ENCODE results near the gene INPP5A.
"Not testable (repeated sequence)": the region's sequence is repeated elsewhere in the genome, so short reads cannot be mapped to it uniquely, and the experiment has no call there.

The INPP5A gene

GRCh38 chr10:132589681-132590080 lies 52.1 kb downstream of the INPP5A start:
- no peak for DNase-seq (ENCODE audit: extremely low spot score, insufficient read length, low read depth)
- no peak for FAIRE-seq

GRCh38 chr10:132590094-132590751 lies 52.6 kb downstream of the INPP5A start:
- FAIRE-seq = no peak
- DNase-seq (ENCODE audit: extremely low spot score, insufficient read length, low read depth) = no peak

GRCh38 chr10:132590752-132591121 lies 53.1 kb downstream of the INPP5A start:
- no peak for FAIRE-seq

GRCh38 chr10:132591166-132591971 lies 53.8 kb downstream of the INPP5A start:
- FAIRE-seq = no peak

More at GRCh38 chr10:132590752-132591121, 53.1 kb downstream of the INPP5A start:
- DNase-seq (ENCODE audit: extremely low spot score, insufficient read length, low read depth) = no peak

GRCh38 chr10:132592790-132593383 lies 55.3 kb downstream of the INPP5A start:
- FAIRE-seq (peak; percentile 53), DNase-seq (ENCODE audit: extremely low spot score, insufficient read length, low read depth) (no peak)

More at GRCh38 chr10:132591166-132591971, 53.8 kb downstream of the INPP5A start:
- no peak for DNase-seq (ENCODE audit: extremely low spot score, insufficient read length, low read depth)

GRCh38 chr10:132593389-132593788 lies 55.8 kb downstream of the INPP5A start:
- peak; percentile 93 for FAIRE-seq

GRCh38 chr10:132593900-132594876 lies 56.6 kb downstream of the INPP5A start:
- DNase-seq (ENCODE audit: extremely low spot score, insufficient read length, low read depth) = peak; percentile 28
- peak; percentile 90 for FAIRE-seq

More at GRCh38 chr10:132593389-132593788, 55.8 kb downstream of the INPP5A start:
- peak; percentile 58 for DNase-seq (ENCODE audit: extremely low spot score, insufficient read length, low read depth)

GRCh38 chr10:132595021-132595420 lies 57.4 kb downstream of the INPP5A start:
- FAIRE-seq = no peak
- no peak for DNase-seq (ENCODE audit: extremely low spot score, insufficient read length, low read depth)

- DNase-seq (ENCODE audit: extremely low spot score, insufficient read length, low read depth) (no peak), FAIRE-seq (no peak)
These were observed 58.3 kb downstream of the INPP5A start for GRCh38 chr10:132595854-132596253.

- no peak for FAIRE-seq
- DNase-seq (ENCODE audit: extremely low spot score, insufficient read length, low read depth) = no peak
These were observed 59.2 kb downstream of the INPP5A start for GRCh38 chr10:132596742-132597279.

GRCh38 chr10:132597654-132598053 lies 60.1 kb downstream of the INPP5A start:
- DNase-seq (ENCODE audit: extremely low spot score, insufficient read length, low read depth) (no peak), FAIRE-seq (no peak)

- not testable (repeated sequence) for DNase-seq (ENCODE audit: extremely low spot score, insufficient read length, low read depth); FAIRE-seq
These were observed 61.5 kb downstream of the INPP5A start for GRCh38 chr10:132599023-132599618.

- DNase-seq (ENCODE audit: extremely low spot score, insufficient read length, low read depth) (no peak), FAIRE-seq (no peak)
These were observed 62.1 kb downstream of the INPP5A start for GRCh38 chr10:132599732-132600131.

- no peak for FAIRE-seq
- no peak for DNase-seq (ENCODE audit: extremely low spot score, insufficient read length, low read depth)
These were observed 62.8 kb downstream of the INPP5A start for GRCh38 chr10:132600416-132600815.

- FAIRE-seq (no peak), DNase-seq (ENCODE audit: extremely low spot score, insufficient read length, low read depth) (no peak)
These were observed 64.0 kb downstream of the INPP5A start for GRCh38 chr10:132601567-132601966.

- FAIRE-seq (no peak), DNase-seq (ENCODE audit: extremely low spot score, insufficient read length, low read depth) (no peak)
These were observed 65.0 kb downstream of the INPP5A start for GRCh38 chr10:132602614-132603013.

- FAIRE-seq (no peak), DNase-seq (ENCODE audit: extremely low spot score, insufficient read length, low read depth) (no peak)
These were observed 66.4 kb downstream of the INPP5A start for GRCh38 chr10:132603851-132604533.

GRCh38 chr10:132604686-132605085 lies 67.1 kb downstream of the INPP5A start:
- DNase-seq (ENCODE audit: extremely low spot score, insufficient read length, low read depth) = no peak

GRCh38 chr10:132605390-132605789 lies 67.8 kb downstream of the INPP5A start:
- DNase-seq (ENCODE audit: extremely low spot score, insufficient read length, low read depth) = no peak
- no peak for FAIRE-seq

More at GRCh38 chr10:132604686-132605085, 67.1 kb downstream of the INPP5A start:
- no peak for FAIRE-seq

All from GM18507 (cell line).